SH-SY5Y (cell line): ENCODE measurements around the gene RPL34.

ENCODE experiments used
- GATA2 ChIP-seq: IDR thresholded peaks from 2 replicates; pipeline ENCODE4 v1.6.1; 2011; ENCODE audit warnings: mild to moderate bottlenecking, low read depth, low read length
- GATA3 ChIP-seq: IDR thresholded peaks from 2 replicates; pipeline ENCODE4 v1.6.1; 2011; ENCODE audit warnings: low read depth, mild to moderate bottlenecking, low read length, moderate library complexity

Gene RPL34

DNA sequence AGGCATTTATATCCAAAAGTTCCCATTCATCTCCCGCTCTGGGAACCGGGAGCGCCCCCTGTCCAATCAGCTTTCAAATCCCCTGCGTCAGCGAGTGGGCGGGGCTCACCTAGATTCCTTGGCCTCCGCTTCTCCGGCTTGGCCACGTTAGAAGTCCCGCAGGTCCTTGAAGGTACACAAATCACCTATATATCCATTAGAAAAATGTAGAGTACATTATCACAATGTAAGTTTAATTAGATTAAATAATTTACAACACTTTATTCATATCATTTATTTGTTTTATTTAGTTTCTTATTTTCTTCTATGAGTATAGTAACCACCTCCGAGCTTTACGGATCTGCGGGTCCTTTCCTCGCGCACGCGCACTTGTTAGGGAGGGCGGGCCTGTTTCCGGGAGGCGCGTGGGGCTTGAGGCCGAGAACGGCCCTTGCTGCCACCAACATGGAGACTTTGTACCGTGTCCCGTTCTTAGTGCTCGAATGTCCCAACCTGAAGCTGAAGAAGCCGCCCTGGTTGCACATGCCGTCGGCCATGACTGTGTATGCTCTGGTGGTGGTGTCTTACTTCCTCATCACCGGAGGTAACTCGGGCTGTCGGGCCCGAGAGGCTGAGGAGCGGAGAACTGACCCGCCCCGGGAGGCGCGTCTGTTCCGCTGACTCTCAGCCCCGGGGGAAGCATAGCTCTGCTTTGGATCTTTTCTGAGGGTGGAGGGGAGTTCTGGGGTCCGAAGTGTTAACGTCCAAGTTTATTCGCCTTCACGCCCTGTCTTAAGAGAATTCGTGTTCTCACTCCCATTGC, 30.0 kb downstream of the RPL34 start, which contains the start of gene OSTC:
TSS of gene OSTC (plus strand) at position 388 of the 802 bp plus-strand sequence. CDS start at position 445, 57 bp downstream.
- TF ChIP-seq GATA3 (no peak), GATA2 (no peak)

DNA sequence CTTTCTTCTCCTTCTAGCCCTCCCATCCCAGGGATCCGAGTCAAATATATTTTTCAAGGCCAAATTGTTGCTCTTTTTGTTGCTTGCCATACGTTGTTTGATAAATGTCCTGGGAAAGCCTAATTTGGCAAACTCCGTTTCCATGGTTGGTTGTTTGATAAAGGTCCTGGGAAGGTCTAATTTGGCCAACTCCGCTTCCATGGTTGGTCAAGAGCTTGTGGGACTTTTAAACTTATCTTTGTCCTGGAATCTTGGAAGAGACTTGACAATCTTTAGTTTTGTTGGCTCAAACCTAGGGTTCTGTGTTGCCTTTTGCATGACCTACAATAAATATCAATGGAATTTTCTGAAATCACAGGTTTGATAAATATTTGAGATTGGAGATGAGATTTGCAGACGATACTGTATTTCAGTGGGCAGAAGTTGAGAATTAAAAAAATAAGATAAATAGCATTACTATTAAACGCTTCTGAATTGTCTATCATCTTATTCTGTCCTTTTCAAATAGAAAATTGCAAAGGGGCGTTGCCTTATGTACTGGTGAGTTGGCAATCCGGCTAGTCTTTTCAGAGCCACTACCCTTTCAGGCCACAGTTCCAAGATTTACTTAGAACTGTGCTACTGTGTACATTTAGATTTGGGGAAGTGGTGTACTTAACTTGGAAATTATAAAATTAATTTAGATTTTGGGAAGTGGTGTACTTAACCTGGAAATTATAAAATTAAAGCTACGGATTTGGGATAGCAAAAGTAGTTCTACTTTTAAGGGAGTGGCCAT, 30.8 kb downstream of the RPL34 start:
- TF ChIP-seq GATA3 (no peak), GATA2 (no peak)

DNA sequence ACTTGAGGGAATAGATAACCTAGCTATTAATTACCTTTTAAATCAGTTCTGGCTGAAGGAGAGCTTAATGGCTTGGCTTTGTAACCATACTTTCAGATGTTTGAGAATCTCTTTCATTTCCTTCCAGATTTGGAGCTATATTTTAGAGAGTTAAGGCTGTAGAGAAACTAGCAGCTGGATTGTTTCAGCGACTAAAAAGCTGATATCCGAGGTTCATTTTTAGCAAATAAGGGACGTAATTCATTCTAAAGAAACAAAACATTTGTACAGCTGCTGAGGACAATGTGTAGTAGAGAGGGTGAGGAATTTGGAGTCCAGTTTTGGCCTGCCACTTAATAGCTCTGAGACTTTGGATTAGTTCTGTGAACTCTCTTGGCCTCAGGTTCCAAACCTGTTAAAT, 42.3 kb downstream of the RPL34 start:
- no peak for TF ChIP-seq GATA3
- no peak for TF ChIP-seq GATA2

DNA sequence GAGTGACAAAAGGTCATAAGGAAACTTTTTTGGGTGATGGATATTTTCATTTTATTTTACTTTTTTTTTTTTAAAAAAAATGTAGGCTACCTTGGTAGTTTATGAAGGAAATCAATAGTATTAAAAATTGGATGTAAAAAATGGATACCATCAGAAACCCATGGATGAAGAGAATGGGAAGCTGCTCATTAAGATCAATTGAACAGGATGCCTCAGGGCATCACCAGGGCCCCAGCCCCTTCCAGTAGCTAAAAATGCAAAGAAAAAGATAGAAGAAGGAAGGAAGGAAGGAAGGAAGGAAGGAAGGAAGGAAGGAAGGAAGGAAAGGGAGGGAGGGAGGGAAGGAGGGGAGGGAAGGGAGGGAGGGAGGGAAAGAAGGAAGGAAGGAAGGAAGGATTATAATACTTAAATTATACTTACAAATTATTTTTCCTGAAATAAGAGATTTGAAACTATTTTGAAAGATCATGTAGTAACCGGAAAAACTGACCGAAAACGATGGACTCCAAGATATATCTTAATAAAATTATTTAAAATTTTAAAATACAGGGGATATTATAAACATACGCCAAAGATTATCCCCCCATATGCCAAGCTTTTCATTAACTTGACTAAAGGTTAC, 54.1 kb downstream of the RPL34 start:
- TF ChIP-seq GATA2 (no peak), GATA3 (no peak)
